Right lobe of liver (tissue), 4 donors: Measurements from ENCODE around the gene CNBD2.

Experiments
- POLR2A ChIP-seq: fragments of 450-650 bp; IDR thresholded peaks from one replicate; pipeline ENCODE4 v1.6.1; 2017; ENCODE audit warnings: antibody characterized with exemption, mild to moderate bottlenecking
- TF ChIP-seq, protein P1 (sequence below), 4 donors: fragments of 200-600 bp in 3 of 4; fragments of 450-650 bp in 1 of 4; IDR thresholded peaks; one replicate each; pipeline versions ENCODE4 v1.5.1 to v1.8.0; 2016 to 2022; ENCODE audit warnings: antibody characterized with exemption in 4 of 4, mild to moderate bottlenecking in 2 of 4
- donor health status: DM: no; HTN: no; CAD: no.
- donor health status: DM: no; HTN: no; CAD: no.
- donor health status: DM: no; HTN: yes; CAD: no.

DNA sequence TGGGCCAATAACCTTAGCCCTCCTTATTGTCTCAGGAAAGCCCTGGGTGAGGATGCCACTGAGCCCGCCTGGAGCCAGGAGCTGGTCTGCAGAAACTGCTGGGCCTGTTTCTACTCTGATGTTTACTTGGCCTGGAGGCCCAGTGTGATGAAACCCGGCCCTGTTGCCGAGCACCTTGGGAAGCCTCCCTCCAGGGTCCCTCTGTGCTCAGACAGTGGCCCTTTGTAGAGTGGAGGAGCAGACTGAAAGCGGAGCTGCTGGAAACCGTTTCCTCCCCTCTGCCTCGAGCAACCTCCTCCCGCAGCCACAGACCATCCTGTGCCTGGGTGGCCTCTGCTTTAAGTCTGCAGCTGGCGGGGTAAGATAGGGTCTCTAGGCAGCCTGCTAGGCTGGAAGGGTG lies 102.1 kb downstream of the CNBD2 start:
- TF ChIP-seq, protein P1, sequence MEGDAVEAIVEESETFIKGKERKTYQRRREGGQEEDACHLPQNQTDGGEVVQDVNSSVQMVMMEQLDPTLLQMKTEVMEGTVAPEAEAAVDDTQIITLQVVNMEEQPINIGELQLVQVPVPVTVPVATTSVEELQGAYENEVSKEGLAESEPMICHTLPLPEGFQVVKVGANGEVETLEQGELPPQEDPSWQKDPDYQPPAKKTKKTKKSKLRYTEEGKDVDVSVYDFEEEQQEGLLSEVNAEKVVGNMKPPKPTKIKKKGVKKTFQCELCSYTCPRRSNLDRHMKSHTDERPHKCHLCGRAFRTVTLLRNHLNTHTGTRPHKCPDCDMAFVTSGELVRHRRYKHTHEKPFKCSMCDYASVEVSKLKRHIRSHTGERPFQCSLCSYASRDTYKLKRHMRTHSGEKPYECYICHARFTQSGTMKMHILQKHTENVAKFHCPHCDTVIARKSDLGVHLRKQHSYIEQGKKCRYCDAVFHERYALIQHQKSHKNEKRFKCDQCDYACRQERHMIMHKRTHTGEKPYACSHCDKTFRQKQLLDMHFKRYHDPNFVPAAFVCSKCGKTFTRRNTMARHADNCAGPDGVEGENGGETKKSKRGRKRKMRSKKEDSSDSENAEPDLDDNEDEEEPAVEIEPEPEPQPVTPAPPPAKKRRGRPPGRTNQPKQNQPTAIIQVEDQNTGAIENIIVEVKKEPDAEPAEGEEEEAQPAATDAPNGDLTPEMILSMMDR (IDR thresholded peaks at IDR 0.05), result no peak
- no peak for TF ChIP-seq POLR2A
